H54 (cell line): ENCODE data around the gene PDIA5.

Experiments
- DNase-seq: peaks from one replicate; pipeline ENCODE4 v3.0.0; 2011; ENCODE audit warnings: low spot score, mixed read lengths; ENCODE audit not compliant: insufficient read length
- FAIRE-seq: peaks from 3 replicates; lab custom pipeline; 2011; peaks lifted over from hg19 to GRCh38; lab: Jason Lieb, UNC
- POLR2A ChIP-seq: IDR thresholded peaks from 2 replicates; pipeline ENCODE4 v1.6.1; 2011; ENCODE audit warnings: low read depth, mild to moderate bottlenecking, low read length

PDIA5 gene

DNA sequence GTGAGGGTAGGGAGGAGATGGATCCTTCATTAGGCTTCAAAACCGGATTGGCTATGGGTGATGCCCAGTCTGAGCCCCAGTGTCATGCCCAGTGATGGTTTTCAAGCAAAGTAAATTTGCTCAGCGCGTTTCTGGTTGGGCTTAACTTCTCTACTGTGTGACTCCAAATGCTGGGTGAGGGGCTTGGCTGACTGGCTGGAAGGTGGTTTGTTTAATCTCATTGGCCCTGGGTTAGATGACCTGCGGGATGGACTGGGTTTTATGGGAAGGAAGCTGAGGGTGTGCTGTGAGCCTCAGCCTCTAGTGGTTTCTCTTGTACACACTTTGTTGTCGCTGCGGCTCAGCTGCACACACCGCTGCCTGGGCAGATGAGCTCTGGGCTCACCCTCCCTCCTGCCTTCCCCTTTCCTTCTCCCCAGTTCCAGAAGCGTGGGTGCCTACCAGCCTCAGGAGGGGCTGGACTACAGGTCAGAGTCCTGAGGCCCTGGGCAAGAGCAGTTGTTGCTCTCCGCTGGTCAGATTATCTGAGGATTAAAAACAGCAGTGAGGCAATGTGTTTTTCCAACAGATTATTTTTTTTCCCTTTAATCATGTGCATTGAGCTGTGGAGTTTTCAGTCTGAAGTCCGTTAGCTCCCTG, 18.6 kb downstream of the PDIA5 start:
- no peak for DNase-seq
- FAIRE-seq, result no peak
- no peak for TF ChIP-seq POLR2A

DNA sequence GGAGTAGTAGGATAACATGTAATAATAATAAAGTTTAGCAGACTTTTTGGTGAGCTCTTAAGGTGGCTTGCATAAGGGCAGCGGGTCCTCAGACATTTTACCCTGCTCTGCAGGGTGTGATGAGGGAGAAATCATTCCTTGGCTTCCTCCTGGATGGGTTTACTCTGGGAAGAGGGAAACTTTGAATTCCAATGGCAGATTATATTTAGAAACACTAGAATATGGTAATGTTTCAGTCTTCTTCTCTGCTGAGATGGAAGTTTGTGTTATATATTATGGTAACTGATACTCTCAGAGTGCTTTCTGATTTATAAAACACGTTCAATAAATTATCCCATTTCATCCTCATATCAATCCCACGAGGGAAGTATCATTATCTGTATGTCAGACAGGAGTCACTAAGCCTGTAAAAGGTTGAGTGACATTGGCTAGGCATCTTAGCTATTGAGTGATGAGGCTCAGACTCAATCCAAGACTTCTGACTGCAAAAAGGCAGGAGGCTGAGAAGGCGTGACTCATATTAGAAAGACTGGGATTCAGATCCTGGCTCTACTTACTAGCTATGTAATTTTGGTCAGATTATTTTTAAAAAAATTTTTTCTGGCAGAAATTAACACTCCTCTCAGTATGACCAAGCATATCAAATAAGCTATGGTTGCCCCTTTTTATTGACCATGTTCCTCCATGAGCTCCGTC, 19.3 kb downstream of the PDIA5 start:
- DNase-seq, result no peak

DNA sequence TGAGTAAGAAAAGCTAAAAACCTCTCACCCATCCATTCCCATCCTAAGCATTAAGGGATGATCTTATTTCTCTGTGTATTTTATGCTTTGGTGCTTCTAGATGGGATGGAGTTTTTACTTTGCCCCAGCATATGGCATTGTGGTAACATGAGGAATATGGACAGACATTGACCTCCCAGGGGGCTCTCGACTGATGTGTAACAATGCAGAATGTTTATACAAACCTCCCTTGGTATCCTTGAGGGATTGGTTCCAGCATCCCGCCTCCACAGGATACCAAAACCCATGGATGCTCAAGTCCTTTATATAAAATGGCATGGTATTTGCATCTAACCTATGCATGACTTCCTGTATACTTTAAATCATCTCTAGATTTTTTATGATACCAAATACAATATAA, 21.6 kb downstream of the PDIA5 start:
- FAIRE-seq (no peak), DNase-seq (no peak)
- TF ChIP-seq POLR2A, result no peak

More for the DNA sequence above, 19.3 kb downstream of the PDIA5 start:
- no peak for TF ChIP-seq POLR2A
- no peak for FAIRE-seq

DNA sequence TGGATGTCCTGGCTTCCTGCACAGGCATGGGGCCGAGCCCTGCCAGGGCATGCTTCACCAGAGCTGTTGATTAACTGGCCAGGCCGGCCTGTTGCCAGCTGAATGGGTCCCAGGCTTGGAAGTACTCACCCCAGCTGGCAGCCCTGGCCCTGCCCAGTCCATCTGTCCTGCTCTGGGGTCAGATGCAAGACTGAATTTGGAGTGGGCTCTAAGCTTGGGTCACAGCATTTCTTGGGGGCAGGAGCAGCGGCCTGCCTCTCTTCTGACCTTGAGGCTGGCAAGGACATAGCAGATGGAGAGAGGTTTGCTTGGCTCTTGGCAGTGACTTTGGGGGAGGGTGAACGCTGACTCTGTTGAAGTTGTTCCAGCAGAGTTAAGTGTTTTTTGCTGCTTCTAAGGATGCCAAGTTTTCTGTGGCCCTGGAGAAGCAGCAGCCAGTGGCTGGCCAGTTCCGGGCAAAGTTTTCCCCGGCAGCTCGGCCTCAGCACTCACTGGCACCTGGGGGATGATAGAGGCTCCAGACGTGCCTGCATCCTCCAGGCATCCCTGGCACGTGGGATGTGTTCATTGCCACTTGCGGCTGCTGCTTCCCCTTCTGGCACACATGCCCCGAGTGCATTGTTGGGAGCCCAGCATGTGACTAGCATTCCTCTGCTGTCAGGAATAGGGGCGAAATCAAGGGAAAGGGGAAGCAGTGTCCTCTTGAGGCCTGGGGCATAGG, 22.9 kb downstream of the PDIA5 start:
- TF ChIP-seq POLR2A, result no peak
- no peak for DNase-seq

DNA sequence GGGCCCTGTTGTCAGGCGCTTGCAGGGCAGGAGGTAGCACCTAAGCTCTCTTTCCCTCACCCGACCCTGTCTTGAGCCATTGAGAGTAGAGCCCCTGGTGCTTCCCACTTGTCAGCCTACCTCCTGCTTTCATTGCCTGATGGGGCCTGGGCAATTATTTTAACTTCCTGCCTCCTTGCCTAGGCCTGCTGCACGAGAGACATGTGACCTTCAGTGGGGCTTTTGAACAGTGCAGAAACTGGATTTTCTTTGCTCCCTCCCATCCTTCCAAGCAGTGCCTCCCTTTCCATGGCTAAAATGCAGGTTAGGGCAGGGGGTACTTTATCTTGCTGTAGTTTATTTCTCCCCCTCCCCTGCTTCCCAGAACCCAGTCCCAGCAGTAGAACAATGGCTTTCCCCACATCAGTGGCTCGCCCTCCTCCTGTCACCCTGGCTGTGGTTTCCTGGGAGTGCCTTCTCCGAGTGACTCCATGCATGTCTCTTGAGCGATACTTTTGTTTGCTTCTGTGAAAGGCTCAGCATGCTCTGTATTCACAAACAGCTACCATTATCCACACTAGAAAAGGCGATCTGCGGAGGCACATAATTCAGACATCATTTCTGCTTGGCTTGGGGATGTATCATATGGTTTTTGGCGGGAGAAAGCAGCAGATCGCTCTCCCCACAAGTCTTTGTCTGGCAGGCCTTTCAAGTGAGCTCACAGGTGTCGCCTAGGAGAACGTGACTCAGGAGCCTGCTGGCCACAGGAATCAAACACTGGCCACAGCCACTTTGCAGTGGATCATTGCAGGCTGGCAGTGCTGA, 24.1 kb downstream of the PDIA5 start:
- DNase-seq (no peak), FAIRE-seq (no peak)
- TF ChIP-seq POLR2A, result no peak

More for the DNA sequence above, 22.9 kb downstream of the PDIA5 start:
- no peak for FAIRE-seq

DNA sequence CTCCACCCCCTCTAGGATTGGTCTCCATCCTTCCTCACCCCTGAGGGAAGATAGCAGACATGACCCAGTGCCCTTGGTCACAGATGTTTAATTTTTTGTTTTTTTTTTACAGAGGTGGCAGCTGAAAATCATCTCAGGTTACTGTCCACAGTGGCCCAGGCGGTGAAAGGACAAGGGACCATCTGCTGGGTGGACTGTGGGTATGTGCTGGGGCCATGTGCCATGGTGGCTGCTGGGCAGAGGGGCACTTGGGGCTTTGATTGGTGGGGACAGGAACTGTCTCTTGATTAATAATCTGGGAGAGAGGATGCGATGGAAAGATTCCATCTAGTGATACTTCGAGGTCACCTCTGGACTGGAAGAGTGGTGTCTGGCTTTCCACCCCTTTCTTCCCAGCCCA, 25.4 kb downstream of the PDIA5 start:
- FAIRE-seq, result no peak
- no peak for TF ChIP-seq POLR2A

DNA sequence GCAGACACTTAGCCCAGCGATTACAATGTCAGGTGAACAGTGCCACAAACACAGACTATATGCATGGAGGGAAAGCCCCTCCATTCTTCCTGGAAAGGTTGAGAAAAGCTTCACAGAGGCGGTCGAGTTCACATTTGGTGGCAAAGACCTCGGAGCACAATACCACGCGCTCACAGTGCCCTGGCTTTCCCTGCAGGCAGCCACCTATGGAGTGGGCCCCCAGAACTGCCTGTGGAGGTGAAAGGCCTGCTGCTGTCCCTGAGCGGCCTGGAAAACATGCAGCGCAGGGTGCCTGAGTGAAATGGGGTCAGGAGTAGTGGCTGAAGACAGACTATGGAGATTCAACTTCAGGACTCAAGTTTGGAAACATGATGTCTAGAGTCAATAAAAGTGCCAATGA, 26.9 kb downstream of the PDIA5 start:
- TF ChIP-seq POLR2A, result no peak
- FAIRE-seq, result no peak
- DNase-seq, result no peak

More for the DNA sequence above, 25.4 kb downstream of the PDIA5 start:
- DNase-seq, result no peak

DNA sequence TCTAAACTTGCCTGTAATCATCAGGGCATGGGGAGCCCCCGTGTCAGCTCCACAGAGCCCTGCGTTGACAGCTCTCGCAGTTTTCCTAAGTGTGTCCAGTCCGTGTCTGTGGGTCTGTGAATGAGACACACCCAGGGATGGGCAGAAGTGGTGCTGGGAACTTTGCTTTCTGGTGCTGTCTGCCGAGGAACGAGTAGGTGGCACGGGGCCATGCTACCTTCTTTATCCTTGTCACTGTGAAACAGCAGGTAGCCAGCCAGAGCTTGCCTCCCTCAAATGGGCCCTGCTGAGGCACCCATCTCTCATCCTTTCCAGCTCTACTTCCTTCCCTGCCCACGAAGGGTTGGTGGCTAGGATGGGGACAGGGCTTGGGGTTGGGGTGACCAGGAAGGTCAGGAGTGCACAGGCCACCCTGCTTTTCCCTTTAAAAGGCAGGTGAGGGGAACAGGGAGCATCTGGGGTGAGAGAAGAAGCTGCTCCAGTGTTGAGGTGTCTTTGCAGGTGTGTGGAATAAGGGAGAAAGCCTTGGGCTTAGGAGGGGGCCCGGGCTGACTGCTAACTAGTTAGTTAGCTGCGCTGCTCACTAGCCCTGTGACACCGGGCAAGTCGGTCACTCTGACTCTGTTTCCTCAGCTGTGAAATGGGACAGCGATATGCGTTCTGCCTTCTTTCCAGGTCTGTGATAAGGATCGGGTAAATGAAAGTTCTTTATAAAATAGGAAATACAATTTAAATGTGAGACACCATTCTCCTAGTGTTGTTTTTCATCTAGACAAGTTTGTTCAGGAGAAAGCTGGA, 27.9 kb downstream of the PDIA5 start:
- TF ChIP-seq POLR2A, result no peak
- no peak for DNase-seq
- no peak for FAIRE-seq

DNA sequence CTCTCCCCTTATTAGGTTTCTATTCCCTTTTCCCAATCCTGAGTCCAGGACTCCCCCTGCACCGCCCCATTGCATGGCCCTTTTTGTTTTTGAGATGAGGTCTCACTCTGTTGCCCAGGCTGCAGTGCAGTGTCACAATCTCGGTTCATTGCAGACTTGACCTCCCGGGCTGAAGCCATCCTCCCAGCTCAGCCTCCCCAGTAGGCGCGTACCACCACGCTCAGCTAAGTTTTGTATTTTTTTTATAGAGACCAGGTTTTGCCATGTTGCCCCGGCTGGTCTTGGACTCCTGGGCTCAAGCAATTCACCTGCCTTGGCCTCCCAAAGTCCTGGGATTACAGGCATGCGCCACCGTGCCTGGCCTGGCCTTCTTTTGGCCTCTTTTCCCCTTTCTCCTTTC, 29.3 kb downstream of the PDIA5 start:
- DNase-seq, result no peak
- FAIRE-seq, result no peak
- no peak for TF ChIP-seq POLR2A

DNA sequence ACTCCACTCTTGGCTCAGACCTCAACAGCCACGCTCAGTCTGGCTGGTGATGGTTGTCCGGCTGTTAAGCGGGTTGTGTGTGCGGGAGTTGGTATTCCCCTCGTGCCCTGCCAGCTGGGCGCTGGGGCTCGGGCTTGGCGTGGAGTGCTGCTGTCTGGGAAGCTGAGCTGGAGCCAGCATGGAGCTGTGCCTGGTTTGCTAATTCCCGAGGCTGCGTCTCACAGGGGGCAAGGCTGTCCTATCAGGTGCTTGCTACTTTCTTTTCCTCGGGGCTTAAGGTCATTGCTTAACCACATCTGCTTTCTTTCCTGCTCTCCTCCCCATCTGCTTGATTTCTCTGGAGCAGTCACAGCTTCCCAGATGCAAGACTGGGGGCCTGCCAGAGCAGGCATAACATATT, 29.9 kb downstream of the PDIA5 start:
- DNase-seq (no peak), FAIRE-seq (no peak)
- TF ChIP-seq POLR2A, result no peak

DNA sequence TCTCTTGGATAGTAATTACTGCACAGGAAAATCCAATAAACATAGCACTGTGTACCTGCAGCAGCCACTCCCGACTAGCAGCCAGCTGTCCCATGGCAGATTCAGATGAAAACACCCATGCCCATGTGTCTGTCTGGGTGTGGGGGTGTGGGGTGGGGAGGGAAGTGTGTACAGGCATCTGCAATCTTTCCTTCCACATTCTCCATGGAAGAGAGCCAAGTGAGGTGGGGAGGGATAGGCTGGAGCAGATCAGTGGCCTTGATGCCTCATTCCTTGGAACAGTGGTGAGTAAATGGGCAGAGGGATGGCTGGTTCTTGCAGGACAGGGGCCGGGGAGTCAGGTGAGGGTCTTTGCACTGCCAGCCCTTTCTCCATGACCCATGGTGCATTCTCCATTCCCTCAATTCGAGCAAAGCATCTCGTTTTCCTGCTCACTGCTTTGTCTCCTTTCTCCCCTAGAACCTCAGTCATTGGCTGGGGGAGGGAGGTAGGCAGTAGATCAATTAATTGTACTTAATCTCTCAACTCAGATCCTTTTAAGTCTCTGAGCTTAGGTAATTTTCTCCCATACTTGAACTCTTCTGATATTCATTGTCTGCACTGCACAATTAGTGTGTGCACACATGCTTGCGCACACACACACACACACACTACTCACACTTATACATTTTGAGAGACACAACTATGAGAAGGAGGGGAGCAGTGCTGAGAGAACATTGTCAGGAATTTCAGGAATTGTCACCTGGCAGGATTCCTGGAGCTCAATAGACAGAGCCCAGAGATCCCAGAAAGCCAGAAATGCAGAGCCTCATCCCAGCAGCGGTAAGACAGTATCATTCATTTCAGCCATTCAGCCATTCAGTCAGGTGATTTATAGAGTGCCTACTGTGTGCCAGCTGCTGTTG, 31.9 kb downstream of the PDIA5 start:
- DNase-seq, result no peak
- TF ChIP-seq POLR2A, result no peak
- no peak for FAIRE-seq
